B cell (primary cell): ENCODE data around the gene CD79A. TPM values are rescaled to one million over a fixed set of nuclear protein-coding genes. Genes with fewer than 3 reads are reported as not detected.

ENCODE experiments used
- ATAC-seq: fragments of 200-7000 bp; cut with Tn5 transposase; one replicate; pipeline ENCODE4 v1.10.0; 2021; ENCODE audit warnings: low read depth, mild to moderate bottlenecking, moderate number of reproducible peaks, moderate library complexity
- CTCF ChIA-PET: fragments of 350-600 bp; sonication (Branson Sonifier 250); formaldehyde crosslinking; loops from one replicate; lab custom pipeline; 2021; ENCODE audit warnings: antibody characterized with exemption, inconsistent platforms; lab: Charles Lee
- POLR2A ChIA-PET: fragments of 350-600 bp; sonication (Branson Sonifier 250); formaldehyde crosslinking; loops from one replicate; lab custom pipeline; 2021; ENCODE audit warnings: antibody characterized with exemption; lab: Charles Lee
- DNase-seq: peaks from one replicate; pipeline ENCODE4 v3.0.0; 2013
- H2AFZ ChIP-seq: 2 replicates; pipeline ENCODE4 v1.6.1; 2012; ENCODE audit warnings: mild to moderate bottlenecking, low read depth, low read length; ENCODE audit not compliant: insufficient read depth, poor library complexity, severe bottlenecking
- H3K27ac ChIP-seq, 2 donors: 1 replicate in 1 of 2; 2 replicates in 1 of 2; pipeline ENCODE4 v1.5.1; 2012 to 2013; ENCODE audit warnings: low read length in 2 of 2, mild to moderate bottlenecking in 2 of 2, moderate library complexity in 1 of 2
- H3K27me3 ChIP-seq, 4 experiments: fragments of 200-600 bp in 1 of 4; sonication (generic) in 1 of 4; replicated peaks in 1 of 4; 1 replicate in 2 of 4; 2 replicates in 2 of 4; pipeline versions ENCODE4 v1.6.1 to v1.7.0; 2013 to 2016; ENCODE audit warnings: low read length in 3 of 4, mild to moderate bottlenecking in 2 of 4, mixed read lengths in 1 of 4, moderate library complexity in 1 of 4; ENCODE audit not compliant: insufficient read depth in 4 of 4, control insufficient read depth in 3 of 4; ENCODE audit errors: control extremely low read depth in 1 of 4
- H3K36me3 ChIP-seq, 2 experiments: replicated peaks in 1 of 2; 1 replicate in 1 of 2; 2 replicates in 1 of 2; pipeline versions ENCODE4 v1.6.1 to v1.7.1; 2013; ENCODE audit warnings: low read length in 1 of 2; ENCODE audit not compliant: insufficient read depth in 2 of 2, control insufficient read depth in 1 of 2; ENCODE audit errors: control extremely low read depth in 1 of 2, extremely low read depth in 1 of 2
- H3K4me1 ChIP-seq, 2 donors: fragments of 200-600 bp in 1 of 2; sonication (generic) in 1 of 2; 1 replicate in 1 of 2; 2 replicates in 1 of 2; pipeline versions ENCODE4 v1.5.1 to v1.6.1; 2013 to 2017; ENCODE audit warnings: low read length in 2 of 2; ENCODE audit not compliant: control insufficient read depth in 2 of 2, insufficient read depth in 2 of 2
- H3K4me2 ChIP-seq: replicated peaks from 2 replicates; pipeline ENCODE3; 2012; ENCODE audit warnings: mild to moderate bottlenecking, low read depth, low read length; ENCODE audit not compliant: poor library complexity, severe bottlenecking
- H3K4me3 ChIP-seq, 5 experiments: fragments of 200-600 bp in 1 of 5; sonication (generic) in 1 of 5; 1 replicate in 3 of 5; 2 replicates in 2 of 5; pipeline versions ENCODE4 v1.5.1 to v1.7.0; 2011 to 2016; ENCODE audit warnings: low read length in 4 of 5, mild to moderate bottlenecking in 4 of 5, low read depth in 2 of 5, control low read depth in 1 of 5, moderate library complexity in 1 of 5; ENCODE audit not compliant: insufficient read depth in 1 of 5; ENCODE audit errors: control extremely low read depth in 1 of 5, extremely low read depth in 1 of 5
- H3K79me2 ChIP-seq: fragments of 200-600 bp; sonication (generic); one replicate; pipeline ENCODE4 v1.6.0; 2016; ENCODE audit warnings: low read length; ENCODE audit not compliant: control insufficient read depth, insufficient read depth
- H3K9ac ChIP-seq: fragments of 200-600 bp; sonication (generic); 2 replicates; pipeline ENCODE4 v1.6.1; 2017; ENCODE audit warnings: mild to moderate bottlenecking, low read length, moderate library complexity
- H3K9me3 ChIP-seq, 3 donors: one replicate each; pipeline versions ENCODE4 v1.6.1 to v1.7.1; 2013; ENCODE audit warnings: low read length in 2 of 3; ENCODE audit not compliant: control insufficient read depth in 2 of 3, insufficient read depth in 1 of 3; ENCODE audit errors: control extremely low read depth in 1 of 3
- H4K20me1 ChIP-seq: 2 replicates; pipeline ENCODE4 v1.6.0; 2012; ENCODE audit warnings: mild to moderate bottlenecking, low read length; ENCODE audit not compliant: insufficient read depth, control insufficient read depth, poor library complexity, severe bottlenecking
- H3K27ac Mint-ChIP-seq: one replicate; pipeline ENCODE4 v1.8.0; 2021; ENCODE audit warnings: mixed read lengths
- H3K27me3 Mint-ChIP-seq: one replicate; pipeline ENCODE4 v1.8.0; 2021; ENCODE audit warnings: mixed read lengths
- H3K4me1 Mint-ChIP-seq: one replicate; pipeline ENCODE4 v1.8.0; 2021; ENCODE audit warnings: mixed read lengths
- H3K4me3 Mint-ChIP-seq: one replicate; pipeline ENCODE4 v1.8.0; 2021; ENCODE audit warnings: mixed read lengths
- H3K9me3 Mint-ChIP-seq: one replicate; pipeline ENCODE4 v1.8.0; 2022; ENCODE audit warnings: mixed read lengths; ENCODE audit not compliant: insufficient read depth
- CTCF ChIP-seq: fragments of 200-600 bp; IDR thresholded peaks from one replicate; pipeline ENCODE4 v1.8.0; 2022; ENCODE audit warnings: antibody characterized with exemption, mild to moderate bottlenecking
- EZH2 ChIP-seq: IDR thresholded peaks from 2 replicates; pipeline ENCODE4 v1.6.1; 2012; ENCODE audit warnings: borderline replicate concordance, low read depth, mild to moderate bottlenecking, moderate library complexity, low read length; ENCODE audit not compliant: insufficient read depth, poor library complexity, severe bottlenecking
- WGBS: methylation state at CpG from one replicate; pipeline ENCODE4 v1.1.5; 2013; ENCODE audit warnings: missing lambda C conversion rate; ENCODE audit not compliant: insufficient coverage; 5-methylcytosine and 5-hydroxymethylcytosine counted together
- intact Hi-C: fragments of 100-400 bp; cut with micrococcal nuclease; formaldehyde crosslinking; loops from one replicate; pipeline ENCODE4 v1.10.0; 2022
- polyA plus RNA-seq: library from polyadenylated mRNA; depleted of rRNA; stranded (reverse); fragments of >200 nt; gene quantifications from 2 replicates; pipeline ENCODE4 v1.2.3, GENCODE V29; 2012
- total RNA-seq, 2 donors: library from RNA; stranded (reverse); fragments of 120-200 nt in 1 of 2; gene quantifications; 1 replicate in 1 of 2; 2 replicates in 1 of 2; pipeline versions ENCODE4 v1.2.3 to v1.2.4, GENCODE V29; 2013 to 2022

Gene CD79A
- total and polyA plus RNA-seq, 2 donors (not counting 1 experiment from before 2014, with no cell fraction given): 1,280 to 1,471 TPM

GRCh38 chr19:41853768-41854167 is 23.3 kb upstream of the CD79A start:
- Histone ChIP-seq H3K27me3 (no peaks in the 10 kb centered on the region), H3K4me2 (no peak overlapping the region), H3K9me3 (no peaks in the 10 kb centered on the region), H4K20me1 (no peaks in the 10 kb centered on the region), H3K79me2 (no peaks in the 10 kb centered on the region), H2AFZ (no peak overlapping the region), H3K27ac (no peak overlapping the region), H3K36me3 (no peaks in the 10 kb centered on the region), H3K4me1 (no peaks in the 10 kb centered on the region), H3K9ac (no peak overlapping the region), H3K4me3 (no peak overlapping the region)
- Mint-ChIP-seq H3K4me1 (no peaks in the 10 kb centered on the region), H3K4me3 (no peak overlapping the region), H3K9me3 (no peaks in the 10 kb centered on the region), H3K27me3 (peaks cover 4% of the 10 kb centered on the region), H3K27ac (no peak overlapping the region)
- ATAC-seq (no peak), DNase-seq (no peak)
- TF ChIP-seq CTCF: no peak
- no peak for TF ChIP-seq EZH2
- POLR2A ChIA-PET: no interaction called here
- WGBS: 75% methylated on average over 1 of the region's 2 CpGs
- CTCF ChIA-PET: interaction anchor here (1.0 to 2.2 kb wide), 5 partner anchors 18 to 175 kb away, joined by 3 to 10 read pairs (median 3); no protein-coding TSS in a partner anchor
- intact Hi-C loops: no loop called here

- Histone ChIP-seq H4K20me1 (peaks cover 38% of the 10 kb centered on the region), H3K27ac (peak overlapping the region in 1 of 2 donors; percentile 94), H3K9ac (peak overlapping the region; percentile 93), H3K4me3 (peak overlapping the region in 4 of 5 experiments; percentile 75 to 96 (median 75)), H3K4me2 (peak overlapping the region; percentile 94), H3K27me3 (no peaks in the 10 kb centered on the region), H3K9me3 (no peaks in the 10 kb centered on the region), H3K4me1 (peaks cover 35 to 42% of the 10 kb centered on the region in 2 donors), H2AFZ (peak overlapping the region; percentile 81), H3K79me2 (peaks cover 42% of the 10 kb centered on the region), H3K36me3 (peaks cover 2 to 35% of the 10 kb centered on the region in 2 experiments)
- ChIA-PET CTCF (interaction anchor here (0.5 to 5.9 kb wide), 22 partner anchors 8 to 1150 kb away, joined by 3 to 83 read pairs (median 7); partner anchors contain the start of genes ARHGEF1, CD79A and RABAC1), POLR2A (interaction anchor here (0.7 to 2.8 kb wide), 13 partner anchors 11 to 596 kb away, joined by 4 to 57 read pairs (median 13); partner anchors contain the start of genes ARHGEF1, CD79A, HNRNPUL1 and RABAC1)
- intact Hi-C loops: loop anchor here (1.0 kb wide), 5 partner anchors 25 to 466 kb away; partner anchors contain the start of gene MEGF8
- H3K4me3 Mint-ChIP-seq: peak overlapping the region; percentile 92
- no peaks in the 10 kb centered on the region for H3K27me3 Mint-ChIP-seq
- peak overlapping the region; percentile 97 for H3K27ac Mint-ChIP-seq
- TF ChIP-seq CTCF: no peak
- TF ChIP-seq EZH2: no peak
- WGBS: 1% methylated on average over 6 of the region's 8 CpGs
- H3K9me3 Mint-ChIP-seq: no peaks in the 10 kb centered on the region
- peaks cover 39% of the 10 kb centered on the region for H3K4me1 Mint-ChIP-seq
- ATAC-seq: no peak
- no peak for DNase-seq
Observed at GRCh38 chr19:41859213-41859617, 17.9 kb upstream of the CD79A start.
